IMR-90 (cell line): ENCODE data around the gene RNASE7. TPM values are rescaled to one million over a fixed set of nuclear protein-coding genes. Genes with fewer than 3 reads are reported as not detected.

Experiments used
- ATAC-seq: fragments of 200-7000 bp; cut with Tn5 transposase; 2 replicates; pipeline ENCODE4 v1.9.1; 2020; ENCODE audit warnings: low read depth, mild to moderate bottlenecking, moderate library complexity
- BruUV-seq: library from RNA; stranded (reverse); fragments of 400-500 nt; replicated peaks from 2 replicates; lab custom pipeline; 2021; lab: Mats Ljungman, UMichigan
- CTCF ChIA-PET: fragments of 300-600 bp; formaldehyde crosslinking; extraction: SDS; loops from one replicate; lab custom pipeline; 2021; ENCODE audit warnings: antibody characterized with exemption; lab: Yijun Ruan, JAX
- POLR2A ChIA-PET: fragments of 300-600 bp; sonication (Branson Sonifier 250); formaldehyde crosslinking; loops from one replicate; lab custom pipeline; 2022; ENCODE audit warnings: antibody characterized with exemption; ENCODE audit not compliant: unreplicated experiment; lab: Charles Lee
- DNase-seq: peaks from one replicate; pipeline ENCODE4 v3.0.0; 2013
- H2AFZ ChIP-seq: replicated peaks from 2 replicates; pipeline ENCODE3; 2013; ENCODE audit warnings: low read length, mild to moderate bottlenecking; ENCODE audit not compliant: poor library complexity
- H2AK5ac ChIP-seq: 2 replicates; pipeline ENCODE4 v1.6.1; 2013; ENCODE audit warnings: low read depth, low read length, inconsistent platforms
- H2AK9ac ChIP-seq: replicated peaks from 2 replicates; pipeline ENCODE3; 2013; ENCODE audit warnings: mild to moderate bottlenecking, low read depth, low read length, moderate library complexity; ENCODE audit not compliant: poor library complexity
- H2BK120ac ChIP-seq: 2 replicates; pipeline ENCODE4 v1.6.1; 2013; ENCODE audit warnings: low read depth, low read length, inconsistent platforms
- H2BK15ac ChIP-seq: 3 replicates; pipeline ENCODE4 v1.6.1; 2013; ENCODE audit warnings: low read depth, low read length, inconsistent platforms
- H2BK20ac ChIP-seq: 2 replicates; pipeline ENCODE4 v1.6.1; 2013; ENCODE audit warnings: low read depth, mild to moderate bottlenecking, inconsistent platforms, low read length, moderate library complexity
- H2BK5ac ChIP-seq: 2 replicates; pipeline ENCODE4 v1.6.1; 2013; ENCODE audit warnings: mild to moderate bottlenecking, low read depth, low read length, inconsistent platforms; ENCODE audit not compliant: poor library complexity, severe bottlenecking
- H3K14ac ChIP-seq: replicated peaks from 2 replicates; pipeline ENCODE4 v1.6.1; 2013; ENCODE audit warnings: low read depth, low read length, inconsistent platforms
- H3K18ac ChIP-seq: 2 replicates; pipeline ENCODE4 v1.6.1; 2013; ENCODE audit warnings: low read depth, low read length, control low read depth
- H3K23ac ChIP-seq: 2 replicates; pipeline ENCODE4 v1.6.1; 2013; ENCODE audit warnings: low read depth, low read length, inconsistent platforms
- H3K27ac ChIP-seq: 2 replicates; pipeline ENCODE4 v1.5.1; 2013; ENCODE audit warnings: mild to moderate bottlenecking, control low read depth, low read length; ENCODE audit not compliant: insufficient read depth
- H3K27me3 ChIP-seq: 2 replicates; pipeline ENCODE4 v1.6.1; 2013; ENCODE audit warnings: low read length; ENCODE audit not compliant: control insufficient read depth, insufficient read depth
- H3K36me3 ChIP-seq: 2 replicates; pipeline ENCODE4 v1.6.1; 2013; ENCODE audit warnings: low read length, mixed read lengths; ENCODE audit not compliant: control insufficient read depth, insufficient read depth
- H3K4ac ChIP-seq: 2 replicates; pipeline ENCODE4 v1.6.1; 2013; ENCODE audit warnings: low read depth, low read length, inconsistent platforms
- H3K4me1 ChIP-seq: 2 replicates; pipeline ENCODE4 v1.6.1; 2013; ENCODE audit warnings: low read length, mixed read lengths; ENCODE audit not compliant: control insufficient read depth, insufficient read depth
- H3K4me2 ChIP-seq: 2 replicates; pipeline ENCODE4 v1.6.1; 2013; ENCODE audit warnings: low read depth, mild to moderate bottlenecking, control low read depth, low read length, moderate library complexity
- H3K4me3 ChIP-seq: 2 replicates; pipeline ENCODE4 v1.5.1; 2013; ENCODE audit warnings: low read depth, mild to moderate bottlenecking, control low read depth, low read length, moderate library complexity; ENCODE audit not compliant: insufficient read depth
- H3K56ac ChIP-seq: 2 replicates; pipeline ENCODE4 v1.6.1; 2013; ENCODE audit warnings: low read length, inconsistent platforms; ENCODE audit not compliant: insufficient read depth; ENCODE audit errors: extremely low read depth
- H3K79me1 ChIP-seq, 2 experiments: 2 replicates each; pipeline ENCODE4 v1.6.1; 2013; ENCODE audit warnings: low read length in 2 of 2, inconsistent platforms in 1 of 2, low read depth in 1 of 2
- H3K9ac ChIP-seq: 2 replicates; pipeline ENCODE4 v1.6.1; 2013; ENCODE audit warnings: low read depth, low read length, control low read depth
- H3K9me1 ChIP-seq: 2 replicates; pipeline ENCODE4 v1.6.1; 2013; ENCODE audit warnings: low read length, inconsistent platforms; ENCODE audit not compliant: insufficient read depth
- H3K9me3 ChIP-seq: 2 replicates; pipeline ENCODE4 v1.6.1; 2013; ENCODE audit warnings: low read length; ENCODE audit not compliant: control insufficient read depth, insufficient read depth
- H4K20me1 ChIP-seq: 2 replicates; pipeline ENCODE4 v1.6.1; 2013; ENCODE audit warnings: low read length, inconsistent platforms; ENCODE audit not compliant: insufficient read depth
- H4K5ac ChIP-seq: 2 replicates; pipeline ENCODE4 v1.6.1; 2013; ENCODE audit warnings: mild to moderate bottlenecking, low read depth, low read length, control low read depth
- H4K8ac ChIP-seq, 2 experiments: 2 replicates each; pipeline ENCODE4 v1.6.1; 2013; ENCODE audit warnings: low read depth in 2 of 2, low read length in 2 of 2, control low read depth in 1 of 2, inconsistent platforms in 1 of 2
- H4K91ac ChIP-seq: 2 replicates; pipeline ENCODE4 v1.6.1; 2013; ENCODE audit warnings: low read depth, low read length, inconsistent platforms; ENCODE audit not compliant: insufficient read depth
- BHLHE40 ChIP-seq: fragments of 150-350 bp; IDR thresholded peaks from 2 replicates; pipeline ENCODE4 v1.6.1; 2016; ENCODE audit warnings: mild to moderate bottlenecking, low read depth, low read length
- FOS ChIP-seq: fragments of 150-350 bp; IDR thresholded peaks from 2 replicates; pipeline ENCODE4 v1.6.1; 2016; ENCODE audit warnings: low read depth, low read length
- POLR2A ChIP-seq: IDR thresholded peaks from 2 replicates; pipeline ENCODE4 v1.6.1; 2012; ENCODE audit warnings: mild to moderate bottlenecking, low read depth, low read length
- RFX5 ChIP-seq: IDR thresholded peaks from 2 replicates; pipeline ENCODE4 v1.8.0; 2012; ENCODE audit warnings: low read depth, mild to moderate bottlenecking, low read length, moderate library complexity
- USF2 ChIP-seq: fragments of 150-350 bp; IDR thresholded peaks from 2 replicates; pipeline ENCODE4 v1.6.1; 2017; ENCODE audit warnings: mild to moderate bottlenecking, antibody characterized with exemption, low read length, low read depth
- WGBS, 2 experiments: methylation state at CpG; one replicate each; pipeline versions ENCODE4 v1.1.5 to v1.1.7; 2013; ENCODE audit warnings: missing lambda C conversion rate in 2 of 2; ENCODE audit not compliant: insufficient read length in 1 of 2; ENCODE audit errors: extremely low coverage in 2 of 2; 5-methylcytosine and 5-hydroxymethylcytosine counted together
- dilution Hi-C: fragments of 300-500 bp; cut with HindIII; formaldehyde crosslinking; loops from one replicate; pipeline ENCODE4 v1.14.3; 2018; ENCODE audit warnings: low sequenced_read_pairs; ENCODE audit not compliant: unreplicated experiment
- in situ Hi-C: fragments of 300-500 bp; cut with MboI; formaldehyde crosslinking; loops from 3 replicates; pipeline ENCODE4 v1.14.3; 2019; ENCODE audit warnings: low sequenced_read_pairs, inconsistent platforms, mixed read lengths
- intact Hi-C: fragments of 100-400 bp; cut with micrococcal nuclease; formaldehyde crosslinking; loops from 2 replicates; pipeline ENCODE4 v1.10.0; 2022
- polyA plus RNA-seq, 3 experiments: library from polyadenylated mRNA; depleted of rRNA; stranded (reverse); fragments of >200 nt; gene quantifications; 2 replicates each; pipeline ENCODE4 v1.2.3, GENCODE V29; 2012; ENCODE audit warnings: low replicate concordance in 1 of 3
- total RNA-seq: library from RNA; depleted of rRNA; stranded (reverse); fragments of >200 nt; gene quantifications from 2 replicates; pipeline ENCODE4 v1.2.3, GENCODE V29; 2012

The RNASE7 gene
- total and polyA plus RNA-seq, 2 of the 4 experiments (the other 2 are of a cell fraction): not detected

- no peak overlapping the region for H3K23ac ChIP-seq
- peaks cover 30% of the 10 kb centered on the region for H3K27me3 ChIP-seq
- no peak overlapping the region for H2BK120ac ChIP-seq
- H4K91ac ChIP-seq: no peak overlapping the region
- no peak overlapping the region for H2AFZ ChIP-seq
- H4K20me1 ChIP-seq: no peaks in the 10 kb centered on the region
- H3K18ac ChIP-seq: no peak overlapping the region
- no peak overlapping the region for H3K4me2 ChIP-seq
- no peak overlapping the region for H3K14ac ChIP-seq
- POLR2A ChIA-PET: no interaction called here
- intact Hi-C loops: no loop called here
- 100% methylated on average over 2 of the region's 9 CpGs; no CpG with 5 or more reads in 1 of the 2 experiments for WGBS, 2 experiments
- no peak overlapping the region for H2BK20ac ChIP-seq
- ATAC-seq (no peak), DNase-seq (no peak)
- no peak overlapping the region for H2AK9ac ChIP-seq
- H4K5ac ChIP-seq: no peak overlapping the region
- H2BK15ac ChIP-seq: no peak overlapping the region
- no peaks in the 10 kb centered on the region for H3K9me3 ChIP-seq
- no peak overlapping the region for H3K56ac ChIP-seq
- no peak overlapping the region for H4K8ac ChIP-seq
- H3K79me1 ChIP-seq: no peaks in the 10 kb centered on the region
- no peak overlapping the region for H3K27ac ChIP-seq
- in situ Hi-C loops: loop anchor here (5.0 kb wide), 1 partner anchor 86 kb away; the partner anchor contains the start of gene TMEM253
- TF ChIP-seq POLR2A (no peak), USF2 (no peak), FOS (no peak), BHLHE40 (no peak), RFX5 (no peak)
- no peak overlapping the region for H3K4me3 ChIP-seq
- H3K4me1 ChIP-seq: no peaks in the 10 kb centered on the region
- H3K4ac ChIP-seq: no peak overlapping the region
- CTCF ChIA-PET: interaction anchor here (1.3 to 3.0 kb wide), 3 partner anchors 23 to 88 kb away, joined by 4 to 44 read pairs (median 20); no protein-coding TSS in a partner anchor
- no TSS peak for BruUV-seq
- H3K36me3 ChIP-seq: no peaks in the 10 kb centered on the region
- dilution Hi-C loops: no loop called here
- H2AK5ac ChIP-seq: no peak overlapping the region
- no peak overlapping the region for H3K9ac ChIP-seq
- H3K9me1 ChIP-seq: no peaks in the 10 kb centered on the region
- no peak overlapping the region for H2BK5ac ChIP-seq
Observed at GRCh38 chr14:21016413-21017190, 25.6 kb upstream of the RNASE7 start.
